Progenitor cell of endocrine pancreas (in vitro differentiated cells): ENCODE data around the gene HPCAL1. TPM values are rescaled to one million over a fixed set of nuclear protein-coding genes. Genes with fewer than 3 reads are reported as not detected.

Experiments used
- DNase-seq: peaks from one replicate; pipeline ENCODE4 v3.0.0; 2021; ENCODE audit warnings: low spot score; ENCODE audit not compliant: unreplicated experiment
- H3K27ac Mint-ChIP-seq: 2 replicates; pipeline ENCODE4 v1.8.0; 2021; ENCODE audit warnings: mild to moderate bottlenecking, moderate library complexity, mixed read lengths
- H3K27me3 Mint-ChIP-seq: 2 replicates; pipeline ENCODE4 v1.8.0; 2021; ENCODE audit warnings: mixed read lengths
- H3K36me3 Mint-ChIP-seq: 2 replicates; pipeline ENCODE4 v1.8.0; 2022; ENCODE audit warnings: mixed read lengths; ENCODE audit not compliant: insufficient read depth
- H3K4me1 Mint-ChIP-seq: 2 replicates; pipeline ENCODE4 v1.8.0; 2021; ENCODE audit warnings: low read depth, mixed read lengths
- H3K4me3 Mint-ChIP-seq: 2 replicates; pipeline ENCODE4 v1.8.0; 2021; ENCODE audit warnings: low read depth, mild to moderate bottlenecking, moderate library complexity, mixed read lengths
- H3K9me3 Mint-ChIP-seq: 2 replicates; pipeline ENCODE4 v1.8.0; 2021; ENCODE audit warnings: low read depth, mixed read lengths
- CTCF ChIP-seq: fragments of 200-600 bp; sonication (generic); IDR thresholded peaks from one replicate; pipeline ENCODE4 v1.5.0; 2021; ENCODE audit warnings: antibody characterized with exemption, mild to moderate bottlenecking; ENCODE audit not compliant: unreplicated experiment
- total RNA-seq: library from RNA; stranded (reverse); gene quantifications from 2 replicates; pipeline ENCODE4 v1.2.1, GENCODE V29; 2021

The HPCAL1 gene
- total RNA-seq, 1 donor from 2014 or later, result 16.5 TPM

DNA sequence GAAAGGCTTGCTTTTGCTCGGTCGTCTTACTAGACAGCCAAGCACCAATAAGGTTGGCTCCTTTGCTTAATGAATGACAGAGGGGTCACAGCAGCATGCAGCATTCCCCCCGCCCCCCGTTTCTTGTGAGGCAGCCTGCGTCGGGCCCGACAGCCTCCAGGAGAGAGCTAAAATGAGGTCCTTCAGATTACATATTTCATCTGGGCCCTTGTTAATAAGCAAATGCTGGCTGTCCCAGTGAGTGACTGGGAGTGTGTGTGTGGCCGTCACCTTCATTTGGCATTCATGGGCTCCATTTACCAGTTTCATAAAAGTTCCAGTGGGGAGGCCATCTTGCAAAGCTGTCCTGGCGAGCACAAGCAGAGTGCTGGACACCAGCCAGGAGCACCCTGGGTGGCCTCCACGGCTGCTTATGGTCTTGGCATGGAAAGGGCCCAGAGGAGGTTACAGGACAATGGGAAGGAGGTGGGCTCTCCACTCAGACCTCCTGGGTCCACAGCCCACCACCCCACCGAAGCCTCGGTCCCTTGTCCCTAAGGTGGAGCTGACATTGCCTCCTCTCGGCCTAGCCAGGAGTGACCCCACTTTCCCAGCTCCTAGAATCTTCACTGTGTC is 108.2 kb downstream of the HPCAL1 start:
- no peak for TF ChIP-seq CTCF
- no peak overlapping the region for H3K27ac Mint-ChIP-seq
- no peaks in the 10 kb centered on the region for H3K9me3 Mint-ChIP-seq
- no peak overlapping the region for H3K4me3 Mint-ChIP-seq
- H3K27me3 Mint-ChIP-seq, result peaks cover 6% of the 10 kb centered on the region
- peaks cover 5% of the 10 kb centered on the region for H3K36me3 Mint-ChIP-seq
- no peak for DNase-seq
- peaks cover 5% of the 10 kb centered on the region for H3K4me1 Mint-ChIP-seq

GRCh38 chr2:10411557-10411956 is 108.9 kb downstream of the HPCAL1 start:
- no peak overlapping the region for H3K4me3 Mint-ChIP-seq
- TF ChIP-seq CTCF, result no peak
- peaks cover 6% of the 10 kb centered on the region for H3K27me3 Mint-ChIP-seq
- DNase-seq, result no peak
- no peaks in the 10 kb centered on the region for H3K9me3 Mint-ChIP-seq
- peaks cover 5% of the 10 kb centered on the region for H3K4me1 Mint-ChIP-seq
- no peak overlapping the region for H3K27ac Mint-ChIP-seq
- peaks cover 5% of the 10 kb centered on the region for H3K36me3 Mint-ChIP-seq

GRCh38 chr2:10412380-10412779 is 109.7 kb downstream of the HPCAL1 start:
- H3K4me1 Mint-ChIP-seq, result peaks cover 7% of the 10 kb centered on the region
- no peak overlapping the region for H3K27ac Mint-ChIP-seq
- no peaks in the 10 kb centered on the region for H3K9me3 Mint-ChIP-seq
- DNase-seq, result no peak
- peaks cover 5% of the 10 kb centered on the region for H3K36me3 Mint-ChIP-seq
- no peak overlapping the region for H3K4me3 Mint-ChIP-seq
- H3K27me3 Mint-ChIP-seq, result peaks cover 4% of the 10 kb centered on the region
- TF ChIP-seq CTCF, result no peak

DNA sequence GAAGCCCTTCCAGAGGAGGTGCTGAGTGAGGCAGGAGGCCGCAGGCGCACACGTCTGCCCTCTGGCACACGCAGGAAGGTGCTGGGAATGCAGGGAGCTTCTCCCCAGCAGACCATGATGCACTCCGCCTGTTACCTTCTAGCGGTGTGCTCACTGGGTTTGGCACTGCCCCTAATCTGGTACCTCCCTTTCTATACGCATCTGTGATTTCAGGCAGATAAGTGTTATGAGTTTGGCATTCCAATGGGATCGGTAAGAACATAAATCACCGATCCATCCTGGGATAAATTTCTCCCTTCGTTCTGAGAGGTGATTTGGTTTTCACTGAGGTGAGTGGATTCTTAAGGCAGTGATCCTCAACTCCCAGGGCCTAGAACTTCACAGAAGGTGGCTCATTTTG is 110.8 kb downstream of the HPCAL1 start:
- no peak for DNase-seq
- H3K9me3 Mint-ChIP-seq, result no peaks in the 10 kb centered on the region
- H3K4me3 Mint-ChIP-seq, result no peak overlapping the region
- H3K27me3 Mint-ChIP-seq, result no peaks in the 10 kb centered on the region
- peaks cover 9% of the 10 kb centered on the region for H3K4me1 Mint-ChIP-seq
- H3K27ac Mint-ChIP-seq, result no peak overlapping the region
- H3K36me3 Mint-ChIP-seq, result peaks cover 5% of the 10 kb centered on the region
- TF ChIP-seq CTCF, result no peak

DNA sequence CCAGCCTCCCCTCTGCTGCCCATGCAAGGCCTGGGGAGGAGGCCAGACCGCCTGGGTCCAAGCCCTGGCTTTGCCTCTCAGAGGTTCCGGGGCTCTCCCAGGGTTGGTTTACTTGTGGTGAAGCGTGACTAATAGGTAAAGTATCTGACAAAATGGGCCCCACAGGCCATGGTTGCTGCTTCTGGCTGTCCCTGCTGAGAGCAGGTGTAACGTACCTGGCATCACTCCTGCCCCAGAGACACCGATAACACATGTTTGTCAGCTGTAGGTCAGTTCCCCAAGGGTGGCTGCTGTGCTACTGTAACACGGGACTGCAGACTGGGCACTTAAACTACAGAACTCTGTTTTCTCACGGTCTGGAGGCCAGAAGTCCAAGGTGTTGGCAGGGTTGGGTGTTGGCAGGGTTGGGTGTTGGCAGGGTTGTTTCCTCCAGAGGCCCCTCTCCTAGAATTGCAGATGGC is 111.3 kb downstream of the HPCAL1 start:
- Mint-ChIP-seq H3K9me3 (no peaks in the 10 kb centered on the region), H3K4me3 (no peak overlapping the region), H3K4me1 (peaks cover 9% of the 10 kb centered on the region), H3K27me3 (no peaks in the 10 kb centered on the region), H3K36me3 (peaks cover 5% of the 10 kb centered on the region), H3K27ac (no peak overlapping the region)
- no peak for TF ChIP-seq CTCF
- no peak for DNase-seq
